Endothelial cell of umbilical vein (primary cell): Measurements from ENCODE around the gene PLEKHS1. TPM values are rescaled to one million over a fixed set of nuclear protein-coding genes. Genes with fewer than 3 reads are reported as not detected.

Experiments used
- BruUV-seq: library from RNA; stranded (reverse); fragments of 400-500 nt; replicated peaks from 2 replicates; lab custom pipeline; 2021; lab: Mats Ljungman, UMichigan
- CTCF ChIA-PET: fragments of 300-600, 350-600 bp; sonication (Branson Sonifier 250); formaldehyde crosslinking; loops from one replicate; lab custom pipeline; 2021; ENCODE audit warnings: antibody characterized with exemption, inconsistent platforms; lab: Charles Lee
- POLR2A ChIA-PET: fragments of 300-600, 350-600 bp; sonication (Branson Sonifier 250); formaldehyde crosslinking; loops from one replicate; lab custom pipeline; 2021; ENCODE audit warnings: antibody characterized with exemption, inconsistent platforms; lab: Charles Lee
- DNase-seq: peaks from one replicate; pipeline ENCODE4 v3.0.0-alpha.2; 2011; ENCODE audit warnings: low read depth, low spot score
- FAIRE-seq: peaks from 2 replicates; lab custom pipeline; 2011; peaks lifted over from hg19 to GRCh38; lab: Jason Lieb, UNC
- H2AFZ ChIP-seq: 2 replicates; pipeline ENCODE4 v1.6.0; 2012; ENCODE audit warnings: low read depth, low read length, control low read depth, inconsistent platforms
- H3K27ac ChIP-seq: 2 replicates; pipeline ENCODE4 v1.5.1; 2011; ENCODE audit warnings: low read depth, mild to moderate bottlenecking, control low read depth, low read length, moderate library complexity; ENCODE audit not compliant: insufficient read depth
- H3K27me3 ChIP-seq, 2 experiments: 2 replicates each; pipeline versions ENCODE4 v1.6.0 to v1.6.1; 2011; ENCODE audit warnings: low read length in 2 of 2, mixed read lengths in 1 of 2; ENCODE audit not compliant: control insufficient read depth in 2 of 2, insufficient read depth in 2 of 2
- H3K36me3 ChIP-seq, 2 experiments: 2 replicates in 1 of 2; 3 replicates in 1 of 2; pipeline ENCODE4 v1.5.1; 2011; ENCODE audit warnings: low read length in 2 of 2, mild to moderate bottlenecking in 1 of 2, moderate library complexity in 1 of 2; ENCODE audit not compliant: control insufficient read depth in 2 of 2, insufficient read depth in 2 of 2; ENCODE audit errors: extremely low read depth in 1 of 2
- H3K4me1 ChIP-seq: 3 replicates; pipeline ENCODE4 v1.5.1; 2011; ENCODE audit warnings: mild to moderate bottlenecking, low read length; ENCODE audit not compliant: control insufficient read depth, insufficient read depth; ENCODE audit errors: extremely low read depth
- H3K4me2 ChIP-seq: 2 replicates; pipeline ENCODE4 v1.6.1; 2011; ENCODE audit warnings: low read length, control low read depth, mixed read lengths; ENCODE audit not compliant: insufficient read depth
- H3K4me3 ChIP-seq, 3 experiments: fragments of 200-600 bp in 1 of 3; sonication (generic), shearing (Covaris generic) in 1 of 3; replicated peaks in 1 of 3; 2 replicates each; pipeline ENCODE4 v1.5.1; 2011 to 2016; ENCODE audit warnings: control low read depth in 3 of 3, low read length in 3 of 3, mild to moderate bottlenecking in 2 of 3, inconsistent platforms in 1 of 3, low read depth in 1 of 3, moderate library complexity in 1 of 3; ENCODE audit not compliant: insufficient read depth in 1 of 3
- H3K79me2 ChIP-seq: 2 replicates; pipeline ENCODE4 v1.6.0; 2012; ENCODE audit warnings: low read length, inconsistent platforms; ENCODE audit not compliant: control insufficient read depth, insufficient read depth
- H3K9ac ChIP-seq: replicated peaks from 2 replicates; pipeline ENCODE3; 2011; ENCODE audit warnings: low read length, control low read depth; ENCODE audit not compliant: insufficient read depth; ENCODE audit errors: extremely low read depth
- H3K9me1 ChIP-seq: replicated peaks from 3 replicates; pipeline ENCODE4 v1.6.0; 2011; ENCODE audit warnings: mild to moderate bottlenecking, low read length; ENCODE audit not compliant: control insufficient read depth, insufficient read depth; ENCODE audit errors: extremely low read depth
- H3K9me3 ChIP-seq: replicated peaks from 2 replicates; pipeline ENCODE4 v1.5.1; 2012; ENCODE audit warnings: low read length, inconsistent platforms; ENCODE audit not compliant: control insufficient read depth, insufficient read depth
- H4K20me1 ChIP-seq: replicated peaks from 2 replicates; pipeline ENCODE3; 2011; ENCODE audit warnings: mild to moderate bottlenecking, low read length; ENCODE audit not compliant: control insufficient read depth, insufficient read depth; ENCODE audit errors: extremely low read depth
- CTCF ChIP-seq, 2 donors: IDR thresholded peaks; 1 replicate in 1 of 2; 2 replicates in 1 of 2; pipeline ENCODE4 v1.5.1; 2011; ENCODE audit warnings: low read length in 2 of 2, mild to moderate bottlenecking in 2 of 2, moderate library complexity in 2 of 2, control low read depth in 1 of 2, inconsistent platforms in 1 of 2, low read depth in 1 of 2; ENCODE audit not compliant: insufficient read depth in 1 of 2; ENCODE audit errors: extremely low read depth in 1 of 2
- EZH2 ChIP-seq: IDR thresholded peaks from 2 replicates; pipeline ENCODE4 v1.6.1; 2012; ENCODE audit warnings: borderline replicate concordance, low read depth, mild to moderate bottlenecking, moderate library complexity, low read length, inconsistent platforms; ENCODE audit not compliant: severe bottlenecking
- FOS ChIP-seq: IDR thresholded peaks from 2 replicates; pipeline ENCODE4 v1.6.1; 2011; ENCODE audit warnings: mild to moderate bottlenecking, low read length, moderate library complexity, borderline replicate concordance; ENCODE audit not compliant: insufficient read depth
- GATA2 ChIP-seq: IDR thresholded peaks from 2 replicates; pipeline ENCODE4 v1.7.0; 2011; ENCODE audit warnings: low read depth, mild to moderate bottlenecking, moderate library complexity, mixed read lengths, low read length; ENCODE audit not compliant: insufficient read length, insufficient read depth
- JUN ChIP-seq: IDR thresholded peaks from 2 replicates; pipeline ENCODE4 v1.6.1; 2011; ENCODE audit warnings: borderline replicate concordance, low read depth; ENCODE audit not compliant: insufficient read length, insufficient read depth
- MAX ChIP-seq: IDR thresholded peaks from 2 replicates; pipeline ENCODE4 v1.6.1; 2011; ENCODE audit not compliant: insufficient read depth, insufficient read length
- MYC ChIP-seq: IDR thresholded peaks from one replicate; pipeline ENCODE4 v1.6.1; 2011; ENCODE audit warnings: mild to moderate bottlenecking, low read depth, low read length
- POLR2A ChIP-seq: IDR thresholded peaks from 2 replicates; pipeline ENCODE4 v1.6.1; 2012; ENCODE audit warnings: low read depth, mild to moderate bottlenecking, control low read depth, low read length
- POLR2AphosphoS5 ChIP-seq: IDR thresholded peaks from 2 replicates; pipeline ENCODE4 v1.6.1; 2012; ENCODE audit warnings: low read depth, mild to moderate bottlenecking, control low read depth, low read length, moderate library complexity; ENCODE audit not compliant: insufficient read depth
- dilution Hi-C: fragments of 300-500 bp; cut with MboI; formaldehyde crosslinking; loops from one replicate; pipeline ENCODE4 v1.15.0; 2019; ENCODE audit warnings: low sequenced_read_pairs; ENCODE audit not compliant: extremely low pct_ligation_motif_present
- intact Hi-C: fragments of 100-400 bp; cut with micrococcal nuclease; formaldehyde crosslinking; loops from one replicate; pipeline ENCODE4 v1.10.0; 2022
- polyA plus RNA-seq, 4 experiments: library from polyadenylated mRNA; depleted of rRNA in 3 of 4; stranded (reverse) in 3 of 4; unstranded in 1 of 4; fragments of >200 nt; gene quantifications; 2 replicates each; pipeline versions ENCODE4 v1.2.1 to v1.2.3, GENCODE V29; 2011 to 2012; ENCODE audit warnings: missing spikeins in 1 of 4
- total RNA-seq: library from RNA; stranded (reverse); gene quantifications from 2 replicates; pipeline ENCODE4 v1.2.3, GENCODE V29; 2021

PLEKHS1 gene
- total and polyA plus RNA-seq, 2 donors (not counting 3 experiments of a cell fraction or from before 2014, with no cell fraction given): not detected

- FAIRE-seq: no peak
- Histone ChIP-seq H2AFZ (no peak overlapping the region), H3K9ac (no peak overlapping the region), H3K36me3 (no peaks in the 10 kb centered on the region), H3K4me2 (no peak overlapping the region), H3K79me2 (no peaks in the 10 kb centered on the region), H3K9me1 (no peaks in the 10 kb centered on the region), H4K20me1 (no peaks in the 10 kb centered on the region), H3K4me3 (no peak overlapping the region), H3K4me1 (no peaks in the 10 kb centered on the region), H3K9me3 (no peaks in the 10 kb centered on the region), H3K27me3 (no peaks in the 10 kb centered on the region), H3K27ac (no peak overlapping the region)
- dilution Hi-C loops (no loop called here), intact Hi-C loops (no loop called here)
- TF ChIP-seq GATA2 (no peak), POLR2A (no peak), CTCF (IDR thresholded peaks at IDR 0.05; ENCODE audit: extremely low read depth in 1 of 2, insufficient read depth in 1 of 2, low read depth in 1 of 2, low read length in 2 of 2) (no peak), EZH2 (no peak), POLR2AphosphoS5 (no peak), MAX (no peak), MYC (no peak), JUN (no peak), FOS (no peak)
- no peak for DNase-seq
- no TSS peak for BruUV-seq
- POLR2A ChIA-PET: no interaction called here
- CTCF ChIA-PET: no interaction called here
Observed at GRCh38 chr10:113823389-113823788, 71.9 kb downstream of the PLEKHS1 start.
